HG02970 (cell line): Measurements from ENCODE around the gene LOXHD1.

ENCODE experiments used
- ATAC-seq: cut with Tn5 transposase; IDR thresholded peaks from one replicate; pipeline ENCODE4 v1.9.1; 2021; ENCODE audit warnings: mild to moderate bottlenecking, moderate library complexity, moderate number of reproducible peaks; ENCODE audit not compliant: unreplicated experiment, low FRiP score

Gene LOXHD1

GRCh38 chr18:46484971-46485370 lies 172.0 kb downstream of the LOXHD1 start:
- ATAC-seq: no peak

DNA sequence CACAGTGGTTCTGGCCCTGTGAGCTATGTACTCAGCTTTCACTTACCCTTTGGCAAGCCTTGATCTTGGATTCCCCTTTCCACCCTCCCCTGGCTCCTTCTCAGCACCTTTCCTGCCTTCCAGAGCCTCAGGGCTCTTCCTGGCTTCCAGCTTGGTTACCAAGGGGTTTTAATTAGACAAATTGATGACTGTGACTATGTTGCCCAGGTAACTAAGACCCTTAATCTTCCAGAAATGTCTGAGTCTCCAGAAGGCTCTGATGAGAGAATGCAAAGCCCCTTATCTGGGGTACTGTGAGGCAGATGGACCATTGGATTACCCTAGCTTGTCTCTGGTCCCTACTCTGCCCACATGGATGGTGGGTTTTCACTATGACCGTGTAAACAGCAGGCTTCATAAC lies 174.2 kb downstream of the LOXHD1 start:
- ATAC-seq: no peak

DNA sequence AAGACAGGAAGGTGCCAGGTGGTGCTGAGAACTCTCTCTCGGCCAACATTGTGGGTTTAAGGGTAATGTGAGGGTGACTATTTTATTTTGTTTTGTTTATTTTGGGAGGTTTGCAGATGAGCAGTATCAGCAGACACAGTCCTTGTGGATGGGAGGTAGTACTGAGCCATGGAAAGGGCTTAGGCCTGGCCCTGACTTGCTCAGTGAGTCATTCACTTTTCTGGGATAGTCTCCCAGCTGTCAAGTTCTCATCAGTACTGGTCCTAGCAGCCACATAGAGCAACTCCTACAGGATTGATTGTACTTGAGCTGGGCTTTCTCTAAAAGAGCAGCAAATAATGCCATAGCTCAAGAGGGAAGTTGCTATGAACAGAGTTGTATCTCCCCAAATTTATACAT lies 175.2 kb downstream of the LOXHD1 start:
- ATAC-seq: no peak

DNA sequence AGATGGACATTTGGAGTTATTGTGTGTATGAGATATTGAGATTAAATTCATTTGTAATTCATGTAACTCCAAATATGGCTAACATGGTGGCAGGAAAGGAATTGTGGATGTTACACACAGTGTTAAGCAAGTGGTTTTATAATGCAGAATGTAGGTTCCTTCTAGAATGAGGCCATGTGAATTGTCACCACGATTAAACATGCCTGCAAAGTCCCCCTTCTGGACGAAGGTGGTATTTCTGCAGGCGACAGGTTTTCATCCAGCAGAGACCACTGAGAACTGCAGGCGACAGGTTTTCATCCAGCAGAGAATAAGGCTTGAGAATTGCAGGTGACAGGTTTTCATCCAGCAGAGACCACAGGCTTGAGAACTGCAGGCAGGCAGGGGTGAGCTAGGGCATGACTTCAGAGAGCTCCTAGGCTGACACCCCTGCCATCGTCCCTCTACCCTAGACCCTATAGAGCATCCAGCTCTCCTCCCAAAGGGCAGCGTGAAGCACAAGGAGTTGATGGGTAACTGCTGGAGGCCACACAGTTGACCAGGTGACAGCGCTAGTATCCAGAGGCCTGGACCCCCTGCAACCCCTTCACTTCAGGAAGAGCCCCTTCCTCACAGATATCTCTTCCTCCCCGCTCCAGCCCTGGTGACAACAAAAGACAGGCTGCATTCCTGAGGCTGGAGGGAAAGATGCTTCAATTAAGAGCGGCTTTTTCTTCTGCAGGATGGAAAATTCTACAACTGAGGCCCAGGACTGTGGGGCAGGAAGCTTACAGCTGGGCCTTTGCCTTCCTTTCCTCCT lies 175.8 kb downstream of the LOXHD1 start:
- ATAC-seq: no peak

DNA sequence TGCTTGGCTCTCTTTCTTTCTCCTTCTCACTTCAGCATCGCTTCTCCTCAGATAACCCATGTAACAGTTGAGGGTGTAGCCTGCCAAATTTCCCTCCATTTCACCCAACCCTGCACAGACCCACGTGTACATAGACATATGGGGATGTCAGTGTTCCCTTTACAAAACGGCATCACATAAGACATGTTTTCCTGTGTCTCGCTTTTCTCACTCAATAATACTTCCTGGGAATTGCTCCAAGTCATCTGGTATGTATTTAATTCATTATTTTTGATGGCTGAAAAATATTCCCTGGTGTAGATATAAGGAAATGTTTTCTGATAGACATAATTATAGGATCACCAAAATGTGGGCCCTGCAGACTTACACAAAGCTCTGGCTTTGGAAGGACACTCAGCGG lies 176.8 kb downstream of the LOXHD1 start:
- no peak for ATAC-seq

GRCh38 chr18:46478796-46479195 lies 178.2 kb downstream of the LOXHD1 start:
- ATAC-seq: no peak

- no peak for ATAC-seq
Observed at GRCh38 chr18:46477425-46478011, 179.5 kb downstream of the LOXHD1 start.

DNA sequence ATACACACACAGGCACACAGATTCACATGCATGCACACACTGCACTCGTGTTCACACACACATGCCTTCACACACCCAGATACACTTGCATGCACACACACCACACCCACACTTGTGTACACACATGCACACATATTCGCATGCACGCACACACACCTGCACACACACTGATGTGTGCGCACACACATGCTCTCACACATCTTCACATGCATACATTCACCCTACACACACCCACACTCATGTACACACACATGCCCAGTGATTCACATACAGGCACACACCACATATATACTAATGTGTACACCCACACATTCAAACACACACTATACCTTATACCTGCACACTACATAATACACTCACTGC lies 181.6 kb downstream of the LOXHD1 start:
- ATAC-seq: no peak

DNA sequence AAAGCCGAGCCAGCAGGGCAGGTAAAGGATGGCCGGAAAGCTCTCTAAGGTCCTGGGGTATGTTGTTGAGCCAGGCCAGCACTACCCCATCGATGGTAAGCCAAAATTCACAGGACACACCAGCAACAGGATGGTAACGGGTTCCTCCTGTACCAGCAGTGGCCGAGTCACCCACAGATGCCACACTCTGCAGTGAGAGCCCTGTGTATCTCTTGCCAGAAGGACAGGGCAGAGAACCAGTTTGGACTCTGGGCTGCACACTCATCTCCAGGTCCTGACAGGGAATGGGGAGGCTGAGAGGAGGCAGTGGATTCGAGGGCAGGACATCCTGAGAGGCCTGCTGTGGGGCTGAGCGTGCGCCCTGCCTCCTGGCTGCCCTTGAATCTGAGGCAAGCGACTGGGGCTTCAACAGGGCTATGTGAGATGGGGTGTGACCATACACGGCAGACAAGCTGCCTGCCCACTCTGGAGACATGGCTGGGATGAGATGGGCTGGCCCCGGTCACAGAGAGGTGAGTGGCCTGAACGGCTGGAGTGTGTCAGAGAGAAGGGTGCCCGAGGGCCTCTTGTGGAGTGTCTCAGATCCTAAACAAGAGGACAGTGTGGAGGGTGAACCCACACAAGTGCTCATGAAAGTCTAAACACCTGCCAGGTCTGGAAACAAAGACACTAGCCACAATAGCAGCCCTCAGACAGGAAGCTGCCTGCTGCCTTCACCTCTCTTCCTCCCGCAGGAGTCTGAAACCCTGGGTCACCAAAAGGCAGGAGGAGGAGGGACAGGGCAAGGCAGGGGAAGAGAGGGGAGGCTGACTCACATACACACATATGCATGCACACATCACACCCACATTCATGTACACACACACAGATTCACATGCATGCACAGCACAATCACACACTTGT lies 182.3 kb downstream of the LOXHD1 start:
- no peak for ATAC-seq

DNA sequence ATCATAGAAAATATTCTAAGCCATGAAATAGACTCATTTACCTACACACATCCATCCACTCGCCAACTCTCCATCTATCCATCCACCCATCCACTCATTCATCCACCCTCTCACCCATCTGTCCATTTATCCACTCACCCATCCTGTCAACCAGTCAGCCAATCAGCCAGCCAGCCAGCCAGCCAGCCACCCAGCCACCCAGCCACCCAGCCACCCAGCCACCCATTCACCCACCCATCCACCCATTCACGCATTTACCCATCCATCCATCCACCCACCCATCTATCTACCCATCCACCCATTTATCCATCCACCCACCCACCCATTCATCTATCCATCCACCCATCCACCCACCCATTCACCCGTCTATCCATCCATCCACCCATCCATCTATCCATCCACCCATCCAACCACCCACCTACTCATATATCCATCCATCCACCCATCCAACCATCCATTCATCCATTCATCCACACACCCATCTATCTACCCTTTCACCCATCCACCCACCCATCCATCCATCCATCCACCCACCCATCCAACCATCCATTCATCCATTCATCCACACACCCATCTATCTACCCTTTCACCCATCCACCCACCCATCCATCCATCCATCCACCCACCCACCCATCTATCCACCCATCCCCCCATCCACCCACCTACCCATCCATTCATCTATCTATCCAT lies 185.1 kb downstream of the LOXHD1 start:
- ATAC-seq: no peak

GRCh38 chr18:46470714-46471113 lies 186.3 kb downstream of the LOXHD1 start:
- ATAC-seq: no peak

DNA sequence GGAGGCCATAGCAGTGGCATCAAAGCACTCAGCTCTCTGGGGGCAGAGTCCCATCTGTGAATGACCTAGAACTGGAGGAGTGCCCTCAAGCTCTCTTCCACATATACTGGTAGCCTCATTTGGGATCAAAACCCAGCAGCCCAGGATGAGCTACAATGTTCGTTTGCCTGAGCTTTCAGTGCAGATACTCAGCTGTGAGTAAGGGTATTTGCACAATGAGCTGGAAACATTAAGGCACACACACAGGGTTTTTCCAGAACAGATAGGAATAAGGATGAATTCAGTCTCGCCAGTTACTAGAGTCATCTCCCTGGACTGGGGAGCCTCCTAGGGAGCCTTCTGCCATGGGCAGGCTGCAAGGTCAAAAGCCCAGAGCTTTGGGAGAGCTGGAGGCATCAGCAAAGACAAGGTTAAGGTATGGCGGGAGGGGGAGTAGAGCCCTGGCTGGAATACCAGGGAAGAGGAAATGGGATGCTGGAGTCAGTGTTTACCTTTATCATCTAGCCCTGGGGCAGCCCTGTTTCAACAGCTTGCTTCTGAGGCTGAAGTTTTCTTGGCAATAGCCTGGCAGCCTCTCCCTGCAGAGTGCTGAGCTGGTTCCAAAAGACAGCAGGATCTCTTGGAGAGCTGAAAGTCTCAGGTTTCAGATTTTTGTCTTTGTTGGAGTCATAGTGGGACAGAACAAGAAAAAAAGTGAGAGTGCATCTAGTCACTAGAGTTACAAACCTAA lies 187.7 kb downstream of the LOXHD1 start:
- no peak for ATAC-seq

DNA sequence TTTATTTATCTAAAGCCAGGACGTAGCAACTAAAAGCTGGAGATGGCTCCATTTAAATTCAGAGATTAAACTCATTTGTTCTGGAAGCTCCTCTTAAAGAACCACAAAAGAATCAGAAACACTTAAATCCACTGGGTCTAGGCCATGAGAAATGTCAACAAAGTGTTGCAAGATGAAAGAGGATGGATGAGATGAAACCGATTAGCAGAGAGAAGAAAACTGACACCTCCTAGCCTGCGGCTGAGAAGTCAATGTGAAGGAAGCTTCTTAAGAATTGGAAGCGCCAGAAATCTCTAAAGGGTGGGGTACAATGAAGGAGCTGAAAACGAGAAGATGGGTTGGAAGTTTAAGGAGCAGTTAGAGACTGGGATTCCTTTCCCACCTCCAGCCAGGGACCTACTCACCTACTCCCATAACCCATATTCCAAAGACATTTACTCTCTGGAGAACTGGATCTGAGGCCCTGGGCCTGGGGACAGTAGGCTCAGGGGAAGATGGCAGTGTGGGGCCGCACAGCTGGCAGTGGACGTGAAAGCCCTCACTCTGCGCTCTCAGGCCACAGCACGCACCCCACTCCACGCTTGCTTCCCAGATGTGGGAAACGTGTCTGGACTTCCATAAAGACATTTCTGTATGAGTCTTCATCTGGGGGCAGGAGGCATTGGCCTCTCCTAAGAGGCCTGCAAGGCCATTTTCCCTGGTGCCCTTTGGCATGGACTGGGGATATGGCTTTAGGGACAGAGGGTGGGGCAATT lies 188.4 kb downstream of the LOXHD1 start:
- no peak for ATAC-seq

DNA sequence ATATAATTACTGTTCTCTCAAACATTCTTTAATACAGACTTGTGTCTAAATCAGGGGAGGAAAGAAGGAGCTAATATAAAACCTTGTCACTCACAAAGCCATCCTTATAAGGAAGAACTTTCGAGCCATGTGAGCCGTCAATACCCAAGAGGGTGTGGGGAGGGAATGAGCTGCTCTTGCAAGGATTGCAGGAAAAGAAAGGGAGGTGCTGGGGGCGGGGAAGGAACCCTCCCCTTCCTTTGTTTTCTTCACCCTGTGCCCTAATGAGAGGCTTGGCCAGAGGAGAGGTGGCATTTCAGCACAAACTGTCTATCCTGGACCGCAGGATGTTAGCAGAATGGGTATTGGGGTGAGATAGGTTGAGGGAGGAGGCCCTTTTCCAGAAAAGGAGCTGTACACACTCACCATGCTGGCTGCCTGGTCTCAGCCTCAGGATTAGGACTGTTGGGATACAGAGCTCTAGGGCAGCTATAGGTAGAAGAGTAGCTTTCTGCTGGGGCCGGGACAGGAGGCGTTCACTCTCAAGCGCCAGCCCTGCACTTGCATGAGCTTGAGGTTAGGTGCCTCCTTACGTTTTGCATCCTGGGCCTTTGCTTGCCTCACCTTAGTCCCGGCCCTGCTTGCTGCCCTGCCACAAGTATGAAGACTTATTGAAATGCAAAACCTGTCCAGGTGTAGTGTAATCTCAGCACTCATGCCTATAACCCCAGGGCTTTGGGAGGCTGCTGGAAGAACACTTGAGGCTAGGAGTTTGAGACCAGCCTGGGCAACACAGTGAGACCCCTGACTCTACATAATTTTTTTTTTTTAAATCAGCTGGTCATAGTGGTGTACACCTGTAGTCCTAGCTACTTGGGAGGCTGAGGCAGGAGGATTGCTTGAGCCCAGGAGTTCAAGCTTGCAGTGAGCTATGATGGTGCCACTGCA lies 190.5 kb downstream of the LOXHD1 start:
- no peak for ATAC-seq

GRCh38 chr18:46464926-46465655 lies 191.9 kb downstream of the LOXHD1 start:
- no peak for ATAC-seq

DNA sequence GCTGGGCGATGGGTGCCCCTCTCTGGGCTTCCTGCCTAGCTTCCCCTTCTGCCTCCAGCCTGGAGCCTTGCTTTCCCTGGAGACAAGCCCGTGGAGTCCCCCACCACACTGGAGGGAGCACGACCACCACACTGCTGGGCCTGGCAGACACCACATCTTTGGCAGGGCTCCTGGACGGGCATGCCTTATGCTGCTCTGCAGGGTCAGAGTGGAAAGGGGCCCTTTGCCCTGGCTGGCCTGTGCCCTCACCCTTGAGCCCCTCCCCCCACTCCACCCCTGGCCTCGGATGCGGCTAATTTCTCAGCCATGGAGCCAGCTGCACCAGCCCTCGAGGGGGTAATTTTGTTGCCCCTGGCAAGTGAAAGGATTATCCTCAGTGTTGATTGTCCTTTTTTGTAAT lies 194.5 kb downstream of the LOXHD1 start:
- ATAC-seq: no peak

DNA sequence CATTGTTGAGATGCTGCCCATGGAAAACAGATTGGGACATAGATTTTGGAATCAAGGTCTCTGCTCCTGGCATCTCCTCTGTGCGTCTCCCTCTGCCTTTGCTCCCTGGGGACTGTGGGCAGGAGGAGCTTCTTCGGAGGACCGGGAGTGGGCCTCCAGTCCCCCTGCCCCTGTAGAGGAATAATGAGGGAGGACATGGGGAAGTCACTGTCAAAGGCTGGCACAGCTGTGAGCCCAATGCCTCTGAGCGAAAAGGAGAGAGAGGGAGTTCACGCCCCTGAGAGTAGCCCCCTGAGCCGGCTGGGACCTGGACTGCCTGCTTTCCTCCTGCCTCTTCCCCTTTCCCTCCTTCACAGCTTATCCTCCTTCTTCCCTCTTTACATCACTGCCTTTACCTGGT lies 195.0 kb downstream of the LOXHD1 start:
- ATAC-seq: no peak

DNA sequence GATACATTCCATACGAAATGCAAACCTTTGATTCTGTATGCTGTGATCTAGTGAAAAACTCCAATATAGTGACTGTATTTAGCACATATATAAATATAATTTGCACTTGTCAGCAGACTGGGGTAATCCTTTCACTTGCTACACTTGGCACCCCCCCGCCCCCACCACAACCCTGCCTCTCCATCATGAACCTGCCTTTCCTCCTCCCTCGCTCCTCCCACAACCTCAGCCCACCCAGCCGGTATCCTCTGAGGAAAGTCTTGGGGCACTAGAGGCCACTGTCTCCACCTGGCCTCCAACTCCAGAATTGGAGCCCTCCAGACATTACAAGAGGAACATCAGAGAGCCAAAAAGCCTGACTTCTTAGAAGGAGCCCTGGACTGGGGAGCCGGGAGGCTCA lies 196.3 kb downstream of the LOXHD1 start:
- no peak for ATAC-seq
